Activated T-helper 1 cell treated with Interleukin-2 at 50 U/mL for 16 hours (primary cell): Measurements from ENCODE around the gene ARL11.

Source experiments
- DNase-seq: peaks from one replicate; pipeline ENCODE4 v3.0.0-alpha.2; 2020; ENCODE audit warnings: low read depth

ARL11 gene

GRCh38 chr13:49649244-49649962, 21.1 kb downstream of the ARL11 start:
- DNase-seq, result no peak

- DNase-seq, result no peak
These were observed 21.6 kb downstream of the ARL11 start for GRCh38 chr13:49649963-49650312.

GRCh38 chr13:49651570-49652354, 23.5 kb downstream of the ARL11 start:
- DNase-seq, result no peak

GRCh38 chr13:49652355-49653305, 24.3 kb downstream of the ARL11 start:
- no peak for DNase-seq

- no peak for DNase-seq
These were observed 25.2 kb downstream of the ARL11 start for GRCh38 chr13:49653478-49653877.

GRCh38 chr13:49654011-49654410, 25.7 kb downstream of the ARL11 start:
- no peak for DNase-seq

GRCh38 chr13:49655906-49656305, 27.6 kb downstream of the ARL11 start:
- no peak for DNase-seq

GRCh38 chr13:49657241-49657641, 28.9 kb downstream of the ARL11 start:
- no peak for DNase-seq

- no peak for DNase-seq
These were observed 36.3 kb downstream of the ARL11 start for GRCh38 chr13:49664606-49665005.

GRCh38 chr13:49667773-49668172, 39.5 kb downstream of the ARL11 start:
- no peak for DNase-seq

GRCh38 chr13:49669735-49670309, 41.5 kb downstream of the ARL11 start:
- DNase-seq, result no peak

- DNase-seq, result no peak
These were observed 42.5 kb downstream of the ARL11 start for GRCh38 chr13:49670828-49671227.

GRCh38 chr13:49676581-49677298, 48.4 kb downstream of the ARL11 start:
- DNase-seq, result no peak

GRCh38 chr13:49678191-49678914, 50.0 kb downstream of the ARL11 start:
- no peak for DNase-seq

- no peak for DNase-seq
These were observed 50.9 kb downstream of the ARL11 start for GRCh38 chr13:49679246-49679645.

GRCh38 chr13:49681842-49682435, 53.6 kb downstream of the ARL11 start:
- no peak for DNase-seq
